Ishikawa (cell line): ENCODE results near the gene TBKBP1.
A peak's percentile ranks its signal among the peaks of the same experiment; 100 is the strongest.

Experiments used
- CEBPB ChIP-seq: IDR thresholded peaks from 2 replicates; pipeline ENCODE4 v1.6.1; 2012
- CREB1 ChIP-seq: IDR thresholded peaks from 2 replicates; pipeline ENCODE4 v1.6.1; 2012; ENCODE audit warnings: low read depth
- EGR1 ChIP-seq: IDR thresholded peaks from 2 replicates; pipeline ENCODE4 v1.6.1; 2012
- EP300 ChIP-seq: IDR thresholded peaks from 2 replicates; pipeline ENCODE4 v1.6.1; 2012; ENCODE audit warnings: borderline replicate concordance
- FOXM1 ChIP-seq: IDR thresholded peaks from 2 replicates; pipeline ENCODE4 v1.6.1; 2012; ENCODE audit warnings: low read depth, borderline replicate concordance
- NFIC ChIP-seq: IDR thresholded peaks from 2 replicates; pipeline ENCODE4 v1.6.1; 2012
- RAD21 ChIP-seq: IDR thresholded peaks from 2 replicates; pipeline ENCODE4 v1.6.1; 2012; ENCODE audit warnings: low read depth
- TAF1 ChIP-seq: IDR thresholded peaks from 2 replicates; pipeline ENCODE4 v1.6.1; 2012; ENCODE audit warnings: low read depth, mild to moderate bottlenecking
- TCF12 ChIP-seq: IDR thresholded peaks from 2 replicates; pipeline ENCODE4 v1.6.1; 2012; ENCODE audit warnings: low read depth
- TEAD4 ChIP-seq: IDR thresholded peaks from 2 replicates; pipeline ENCODE4 v1.6.1; 2012
- YY1 ChIP-seq: IDR thresholded peaks from 2 replicates; pipeline ENCODE4 v1.6.1; 2012; ENCODE audit warnings: low read depth
- ZBTB7A ChIP-seq: IDR thresholded peaks from 2 replicates; pipeline ENCODE4 v1.6.1; 2012; ENCODE audit warnings: low read depth
- TF ChIP-seq, protein P1 (sequence below): IDR thresholded peaks from 2 replicates; pipeline ENCODE4 v1.6.1; 2012
- TF ChIP-seq, protein P2 (sequence below): IDR thresholded peaks from 2 replicates; pipeline ENCODE4 v1.6.1; 2012; ENCODE audit warnings: low read depth, mild to moderate bottlenecking
- TF ChIP-seq, protein P3 (sequence below): IDR thresholded peaks from 2 replicates; pipeline ENCODE4 v1.6.1; 2012

TBKBP1 gene

DNA sequence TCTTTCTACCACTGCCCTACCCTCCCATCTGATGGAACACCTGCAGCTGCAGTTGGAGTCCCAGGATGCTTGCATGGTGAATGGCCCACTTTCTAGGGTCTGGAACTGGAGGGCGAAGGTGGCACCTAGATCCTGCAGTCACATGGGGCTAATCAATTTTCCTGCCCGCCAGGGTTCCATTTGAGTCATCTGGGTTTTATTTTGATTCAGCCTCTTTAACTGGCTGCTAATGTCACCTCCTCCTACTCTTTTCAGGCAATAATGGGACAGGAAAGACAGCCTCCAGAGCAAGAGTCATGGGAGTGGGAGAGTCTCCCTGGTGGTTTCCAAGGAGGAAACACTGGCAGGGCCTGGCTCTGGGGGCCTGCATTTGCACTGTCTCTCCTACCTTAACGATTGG is 3.8 kb upstream of the TBKBP1 start:
- TF ChIP-seq TEAD4 (no peak), NFIC (no peak), TCF12 (no peak), CREB1 (no peak), EGR1 (no peak), EP300 (no peak), YY1 (no peak), RAD21 (no peak), FOXM1 (no peak), CEBPB (no peak), TAF1 (no peak), ZBTB7A (no peak)
- TF ChIP-seq, protein P1, sequence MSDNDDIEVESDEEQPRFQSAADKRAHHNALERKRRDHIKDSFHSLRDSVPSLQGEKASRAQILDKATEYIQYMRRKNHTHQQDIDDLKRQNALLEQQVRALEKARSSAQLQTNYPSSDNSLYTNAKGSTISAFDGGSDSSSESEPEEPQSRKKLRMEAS, result no peak
- TF ChIP-seq, protein P2, sequence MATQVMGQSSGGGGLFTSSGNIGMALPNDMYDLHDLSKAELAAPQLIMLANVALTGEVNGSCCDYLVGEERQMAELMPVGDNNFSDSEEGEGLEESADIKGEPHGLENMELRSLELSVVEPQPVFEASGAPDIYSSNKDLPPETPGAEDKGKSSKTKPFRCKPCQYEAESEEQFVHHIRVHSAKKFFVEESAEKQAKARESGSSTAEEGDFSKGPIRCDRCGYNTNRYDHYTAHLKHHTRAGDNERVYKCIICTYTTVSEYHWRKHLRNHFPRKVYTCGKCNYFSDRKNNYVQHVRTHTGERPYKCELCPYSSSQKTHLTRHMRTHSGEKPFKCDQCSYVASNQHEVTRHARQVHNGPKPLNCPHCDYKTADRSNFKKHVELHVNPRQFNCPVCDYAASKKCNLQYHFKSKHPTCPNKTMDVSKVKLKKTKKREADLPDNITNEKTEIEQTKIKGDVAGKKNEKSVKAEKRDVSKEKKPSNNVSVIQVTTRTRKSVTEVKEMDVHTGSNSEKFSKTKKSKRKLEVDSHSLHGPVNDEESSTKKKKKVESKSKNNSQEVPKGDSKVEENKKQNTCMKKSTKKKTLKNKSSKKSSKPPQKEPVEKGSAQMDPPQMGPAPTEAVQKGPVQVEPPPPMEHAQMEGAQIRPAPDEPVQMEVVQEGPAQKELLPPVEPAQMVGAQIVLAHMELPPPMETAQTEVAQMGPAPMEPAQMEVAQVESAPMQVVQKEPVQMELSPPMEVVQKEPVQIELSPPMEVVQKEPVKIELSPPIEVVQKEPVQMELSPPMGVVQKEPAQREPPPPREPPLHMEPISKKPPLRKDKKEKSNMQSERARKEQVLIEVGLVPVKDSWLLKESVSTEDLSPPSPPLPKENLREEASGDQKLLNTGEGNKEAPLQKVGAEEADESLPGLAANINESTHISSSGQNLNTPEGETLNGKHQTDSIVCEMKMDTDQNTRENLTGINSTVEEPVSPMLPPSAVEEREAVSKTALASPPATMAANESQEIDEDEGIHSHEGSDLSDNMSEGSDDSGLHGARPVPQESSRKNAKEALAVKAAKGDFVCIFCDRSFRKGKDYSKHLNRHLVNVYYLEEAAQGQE, result no peak
- TF ChIP-seq, protein P3, sequence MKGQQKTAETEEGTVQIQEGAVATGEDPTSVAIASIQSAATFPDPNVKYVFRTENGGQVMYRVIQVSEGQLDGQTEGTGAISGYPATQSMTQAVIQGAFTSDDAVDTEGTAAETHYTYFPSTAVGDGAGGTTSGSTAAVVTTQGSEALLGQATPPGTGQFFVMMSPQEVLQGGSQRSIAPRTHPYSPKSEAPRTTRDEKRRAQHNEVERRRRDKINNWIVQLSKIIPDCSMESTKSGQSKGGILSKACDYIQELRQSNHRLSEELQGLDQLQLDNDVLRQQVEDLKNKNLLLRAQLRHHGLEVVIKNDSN, result no peak

DNA sequence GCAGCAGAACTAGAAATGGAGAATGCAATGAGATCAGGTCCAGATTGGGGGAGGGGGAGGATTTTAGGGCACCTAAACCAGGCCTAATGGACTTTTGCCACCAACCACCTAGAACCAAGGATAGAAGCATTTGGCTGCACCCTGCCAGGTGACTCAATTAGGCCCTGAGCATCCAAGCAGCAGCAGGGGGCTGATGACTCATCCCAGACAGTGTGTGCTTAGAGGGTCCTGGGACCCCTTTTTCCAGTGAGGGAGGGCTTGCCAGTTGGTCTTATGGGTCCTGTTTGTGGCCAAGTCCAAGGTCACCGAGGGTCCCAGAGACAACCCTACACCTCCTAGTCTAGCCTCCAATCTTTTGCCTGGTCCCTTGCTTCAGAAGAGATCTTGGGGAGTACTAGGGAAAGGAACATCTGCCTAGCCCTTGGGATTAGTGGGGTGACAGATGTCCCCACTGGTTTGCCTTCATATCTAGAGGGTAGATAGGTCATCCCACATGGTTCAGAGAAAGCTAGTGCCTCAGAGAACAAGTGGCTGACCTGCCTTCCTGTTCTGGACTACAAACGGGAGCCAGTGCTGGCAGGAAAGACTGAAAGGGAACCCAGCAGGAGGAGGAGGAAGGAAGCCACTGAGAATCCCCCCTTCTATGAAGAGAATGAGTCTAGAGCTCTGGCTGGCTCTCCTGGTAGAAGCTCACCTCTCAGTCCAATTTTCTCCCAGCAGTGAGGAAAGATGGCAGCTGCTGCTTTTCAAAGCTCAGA is 1.6 kb upstream of the TBKBP1 start:
- TF ChIP-seq ZBTB7A, result 0 out of 2 replicates have a peak, but pooled peaks have one; percentile 53
- no peak for TF ChIP-seq TEAD4

- TF ChIP-seq TCF12 (no peak), EGR1 (no peak), ZBTB7A (no peak), NFIC (peak; percentile 33; the same call in 1 of the 2 replicates), RAD21 (no peak; the same call in 1 of the 2 replicates)
- TF ChIP-seq, protein P1, result 0 out of 2 replicates have a peak, but pooled peaks have one; percentile 9
- TF ChIP-seq, protein P3, result no peak
Measured at GRCh38 chr17:47692895-47693730, 848 bp upstream of the TBKBP1 start.

- TF ChIP-seq, protein P1, result peak; percentile 92
- TF ChIP-seq EP300 (no peak), EGR1 (peak; percentile 55), CREB1 (no peak), ZBTB7A (peak; percentile 16)
- TF ChIP-seq, protein P3, result peak; percentile 90
Measured at GRCh38 chr17:47694581-47695428, 844 bp downstream of the TBKBP1 start.

- TF ChIP-seq, protein P1, result no peak
- TF ChIP-seq ZBTB7A (peak; percentile 28; the same call in 1 of the 2 replicates), CEBPB (no peak), FOXM1 (no peak)
- TF ChIP-seq, protein P2, result no peak
Measured at GRCh38 chr17:47695429-47696376, 1.7 kb downstream of the TBKBP1 start.
